Progenitor cell of endocrine pancreas (in vitro differentiated cells): ENCODE measurements around the gene BLACAT1. TPM values are rescaled to one million over a fixed set of nuclear protein-coding genes. Genes with fewer than 3 reads are reported as not detected.
A peak's percentile ranks its signal among the peaks of the same experiment; 100 is the strongest.

Experiments used
- DNase-seq: peaks from one replicate; pipeline ENCODE4 v3.0.0; 2021; ENCODE audit warnings: low spot score; ENCODE audit not compliant: unreplicated experiment
- H3K27ac Mint-ChIP-seq: 2 replicates; pipeline ENCODE4 v1.8.0; 2021; ENCODE audit warnings: mild to moderate bottlenecking, moderate library complexity, mixed read lengths
- H3K27me3 Mint-ChIP-seq: 2 replicates; pipeline ENCODE4 v1.8.0; 2021; ENCODE audit warnings: mixed read lengths
- H3K36me3 Mint-ChIP-seq: 2 replicates; pipeline ENCODE4 v1.8.0; 2022; ENCODE audit warnings: mixed read lengths; ENCODE audit not compliant: insufficient read depth
- H3K4me1 Mint-ChIP-seq: 2 replicates; pipeline ENCODE4 v1.8.0; 2021; ENCODE audit warnings: low read depth, mixed read lengths
- H3K4me3 Mint-ChIP-seq: 2 replicates; pipeline ENCODE4 v1.8.0; 2021; ENCODE audit warnings: low read depth, mild to moderate bottlenecking, moderate library complexity, mixed read lengths
- H3K9me3 Mint-ChIP-seq: 2 replicates; pipeline ENCODE4 v1.8.0; 2021; ENCODE audit warnings: low read depth, mixed read lengths
- CTCF ChIP-seq: fragments of 200-600 bp; sonication (generic); IDR thresholded peaks from one replicate; pipeline ENCODE4 v1.5.0; 2021; ENCODE audit warnings: antibody characterized with exemption, mild to moderate bottlenecking; ENCODE audit not compliant: unreplicated experiment
- long read RNA-seq: library from polyadenylated mRNA; unstranded; transcript quantifications from one replicate; pipeline ENCODE4 v2.0.0, GENCODE V29; 2020
- total RNA-seq: library from RNA; stranded (reverse); gene quantifications from 2 replicates; pipeline ENCODE4 v1.2.1, GENCODE V29; 2021

The BLACAT1 gene
- 6.3 and 6.7 TPM in 2 replicates for total RNA-seq
- long read RNA-seq, partial matches to known transcripts: 0 of 3 reads
- long read RNA-seq, other reads (novel, unspliced or antisense): 0 of 3 reads

- peak within 1 kb of the TSS; percentile 96 for H3K27ac Mint-ChIP-seq
- H3K9me3 Mint-ChIP-seq: no peaks in the 10 kb centered on the region
- no peak for DNase-seq
- no peaks in the 10 kb centered on the region for H3K36me3 Mint-ChIP-seq
- H3K27me3 Mint-ChIP-seq: peaks cover 22% of the 10 kb centered on the region
- peak within 1 kb of the TSS; percentile 86 for H3K4me3 Mint-ChIP-seq
- no peak for TF ChIP-seq CTCF
- H3K4me1 Mint-ChIP-seq: peaks cover 20% of the 10 kb centered on the region
Measured at GRCh38 chr1:205455581-205456382, at the start of gene BLACAT1. Gene BLACAT1 (minus strand): TSS chr1:205456045.

- H3K27me3 Mint-ChIP-seq: peaks cover 13% of the 10 kb centered on the region
- H3K27ac Mint-ChIP-seq: no peak overlapping the region
Measured at GRCh38 chr1:205505076-205505729, 49.4 kb upstream of the BLACAT1 start.

DNA sequence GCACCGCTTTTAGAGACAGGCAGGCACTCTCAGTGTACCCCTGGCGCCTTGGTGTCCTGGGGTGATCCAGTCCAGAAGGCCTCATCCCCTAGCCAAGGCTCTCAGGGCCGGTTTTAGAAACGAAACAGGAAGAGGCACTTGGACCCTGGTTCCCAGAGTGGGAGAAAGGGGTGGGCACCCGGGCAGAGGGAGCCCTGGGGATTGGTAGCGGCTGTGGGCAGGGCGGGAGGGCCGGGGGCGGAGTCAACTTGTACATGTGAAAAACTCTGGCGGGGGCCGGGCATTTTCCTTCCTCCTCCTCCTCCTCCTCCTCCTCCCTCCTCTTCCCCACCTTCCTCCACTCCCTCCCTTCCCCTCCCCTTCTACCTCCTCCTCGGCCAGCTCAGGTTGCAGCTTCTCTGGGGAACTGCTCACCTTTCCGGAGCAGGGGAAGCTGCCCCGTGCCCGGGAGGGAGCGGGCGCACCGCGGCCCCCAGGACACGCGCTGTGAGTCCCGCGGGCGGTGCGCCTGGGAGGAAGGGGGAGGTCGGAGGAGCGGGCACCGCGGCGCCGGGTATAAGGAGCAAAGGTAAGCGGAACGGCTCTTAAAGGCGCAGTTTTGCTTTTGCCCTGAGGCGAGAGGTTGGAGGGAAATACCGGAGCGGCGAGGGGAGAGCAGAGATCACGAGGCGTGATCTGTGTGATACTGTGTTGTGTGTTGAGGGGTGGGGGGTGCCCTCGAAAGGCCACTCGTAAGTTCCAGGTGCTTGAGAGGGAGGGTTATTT is 48.6 kb upstream of the BLACAT1 start, which contains the start of gene CDK18:
Gene CDK18 (plus strand): TSS at position 359 of the 765 bp plus-strand sequence. CDS start 18,499 bp downstream, outside the sequence.
- no peak for TF ChIP-seq CTCF
- Mint-ChIP-seq H3K36me3 (no peaks in the 10 kb centered on the region), H3K9me3 (no peaks in the 10 kb centered on the region), H3K4me3 (peak within 1 kb of the TSS; percentile 79), H3K4me1 (peaks cover 15% of the 10 kb centered on the region), H3K27me3 (peaks cover 13% of the 10 kb centered on the region), H3K27ac (peak within 1 kb of the TSS; percentile 86)
- peak; percentile 62 for DNase-seq

More at GRCh38 chr1:205505076-205505729, 49.4 kb upstream of the BLACAT1 start:
- Mint-ChIP-seq H3K4me3 (peak overlapping the region; percentile 79), H3K4me1 (peaks cover 15% of the 10 kb centered on the region), H3K9me3 (no peaks in the 10 kb centered on the region), H3K36me3 (no peaks in the 10 kb centered on the region)
- TF ChIP-seq CTCF: peak; percentile 18
- no peak for DNase-seq

DNA sequence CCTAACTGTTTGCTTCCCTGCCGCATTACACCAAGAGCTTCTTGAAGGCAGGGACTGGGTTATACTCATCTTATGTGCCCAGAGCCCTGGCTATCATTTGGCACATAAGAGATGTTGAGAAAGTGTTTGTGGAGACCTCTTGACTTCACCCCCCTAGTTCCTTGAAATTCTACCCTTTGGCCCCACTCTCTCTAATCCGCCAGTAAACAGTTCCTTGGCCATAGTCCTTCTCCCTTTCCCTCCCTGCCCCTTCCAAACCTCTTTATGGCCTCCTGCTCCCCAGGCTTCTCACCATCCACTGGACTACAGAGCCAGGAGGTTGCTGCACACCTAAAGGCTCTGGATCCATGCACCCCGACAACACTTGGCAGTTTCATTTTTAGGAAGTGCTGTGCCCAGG is 47.1 kb upstream of the BLACAT1 start:
- no peak overlapping the region for H3K27ac Mint-ChIP-seq
- peaks cover 13% of the 10 kb centered on the region for H3K4me1 Mint-ChIP-seq
- H3K36me3 Mint-ChIP-seq: no peaks in the 10 kb centered on the region
- no peaks in the 10 kb centered on the region for H3K9me3 Mint-ChIP-seq
- no peak for TF ChIP-seq CTCF
- no peak overlapping the region for H3K4me3 Mint-ChIP-seq
- H3K27me3 Mint-ChIP-seq: peaks cover 17% of the 10 kb centered on the region
- no peak for DNase-seq
